ENCODE measurements around the gene NEURL1. TPM values are rescaled to one million over a fixed set of nuclear protein-coding genes. Genes with fewer than 3 reads are reported as not detected.

The NEURL1 gene
- polyA plus RNA-seq, 1 experiment, result 0.58 TPM

GRCh38 chr10:103504181-103504783 is 10.8 kb downstream of the NEURL1 start:
- POLR2A ChIA-PET, result no interaction called here
- Histone ChIP-seq H3K36me3 (ENCODE audit: control insufficient read depth, insufficient read depth, low read length) (no peaks in the 10 kb centered on the region), H3K27me3 (ENCODE audit: control insufficient read depth, insufficient read depth, low read length) (peaks cover 45% of the 10 kb centered on the region), H3K4me3 (ENCODE audit: low read depth, low read length) (no peak overlapping the region)
- CTCF ChIA-PET, result interaction anchor here (1.1 to 1.6 kb wide), 3 partner anchors 10 to 13 kb away, joined by 3 to 5 read pairs (median 4); no protein-coding TSS in a partner anchor
- TF ChIP-seq, protein P1, sequence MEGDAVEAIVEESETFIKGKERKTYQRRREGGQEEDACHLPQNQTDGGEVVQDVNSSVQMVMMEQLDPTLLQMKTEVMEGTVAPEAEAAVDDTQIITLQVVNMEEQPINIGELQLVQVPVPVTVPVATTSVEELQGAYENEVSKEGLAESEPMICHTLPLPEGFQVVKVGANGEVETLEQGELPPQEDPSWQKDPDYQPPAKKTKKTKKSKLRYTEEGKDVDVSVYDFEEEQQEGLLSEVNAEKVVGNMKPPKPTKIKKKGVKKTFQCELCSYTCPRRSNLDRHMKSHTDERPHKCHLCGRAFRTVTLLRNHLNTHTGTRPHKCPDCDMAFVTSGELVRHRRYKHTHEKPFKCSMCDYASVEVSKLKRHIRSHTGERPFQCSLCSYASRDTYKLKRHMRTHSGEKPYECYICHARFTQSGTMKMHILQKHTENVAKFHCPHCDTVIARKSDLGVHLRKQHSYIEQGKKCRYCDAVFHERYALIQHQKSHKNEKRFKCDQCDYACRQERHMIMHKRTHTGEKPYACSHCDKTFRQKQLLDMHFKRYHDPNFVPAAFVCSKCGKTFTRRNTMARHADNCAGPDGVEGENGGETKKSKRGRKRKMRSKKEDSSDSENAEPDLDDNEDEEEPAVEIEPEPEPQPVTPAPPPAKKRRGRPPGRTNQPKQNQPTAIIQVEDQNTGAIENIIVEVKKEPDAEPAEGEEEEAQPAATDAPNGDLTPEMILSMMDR (IDR thresholded peaks at IDR 0.05; ENCODE audit: insufficient read depth, low read depth, low read length), result no peak
- DNase-seq (ENCODE audit: low read depth), result no peak

DNA sequence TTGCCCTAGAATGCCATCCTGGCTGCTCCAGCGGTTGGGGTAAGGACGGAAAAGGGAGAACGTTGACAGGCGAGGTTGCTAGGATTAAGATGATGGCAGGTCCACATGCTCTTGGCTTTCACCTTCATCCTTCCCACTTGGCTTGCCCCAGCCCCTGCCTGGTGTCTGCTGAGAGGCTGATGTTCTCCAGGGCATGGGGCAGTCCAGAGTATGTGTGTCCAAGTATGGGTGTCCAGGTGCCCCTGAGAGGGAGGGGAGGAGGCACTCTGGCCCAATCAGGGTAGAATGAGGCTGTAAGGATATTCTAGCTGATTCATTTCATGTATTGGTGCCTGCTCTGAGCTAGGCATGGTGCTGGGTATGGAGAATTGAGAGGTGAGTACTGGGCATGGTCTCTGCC is 12.6 kb downstream of the NEURL1 start:
- peaks cover 45% of the 10 kb centered on the region for H3K27me3 ChIP-seq (ENCODE audit: control insufficient read depth, insufficient read depth, low read length)
- H3K4me3 ChIP-seq (ENCODE audit: low read depth, low read length), result no peak overlapping the region
- ChIA-PET CTCF (interaction anchor here (0.6 kb wide), 1 partner anchor 110 kb away, joined by 3 read pairs; the partner anchor contains the start of gene ATP5MK), POLR2A (no interaction called here)
- H3K36me3 ChIP-seq (ENCODE audit: control insufficient read depth, insufficient read depth, low read length), result no peaks in the 10 kb centered on the region
- TF ChIP-seq, protein P1 (IDR thresholded peaks at IDR 0.05; ENCODE audit: insufficient read depth, low read depth, low read length), result no peak
- DNase-seq (ENCODE audit: low read depth), result no peak

DNA sequence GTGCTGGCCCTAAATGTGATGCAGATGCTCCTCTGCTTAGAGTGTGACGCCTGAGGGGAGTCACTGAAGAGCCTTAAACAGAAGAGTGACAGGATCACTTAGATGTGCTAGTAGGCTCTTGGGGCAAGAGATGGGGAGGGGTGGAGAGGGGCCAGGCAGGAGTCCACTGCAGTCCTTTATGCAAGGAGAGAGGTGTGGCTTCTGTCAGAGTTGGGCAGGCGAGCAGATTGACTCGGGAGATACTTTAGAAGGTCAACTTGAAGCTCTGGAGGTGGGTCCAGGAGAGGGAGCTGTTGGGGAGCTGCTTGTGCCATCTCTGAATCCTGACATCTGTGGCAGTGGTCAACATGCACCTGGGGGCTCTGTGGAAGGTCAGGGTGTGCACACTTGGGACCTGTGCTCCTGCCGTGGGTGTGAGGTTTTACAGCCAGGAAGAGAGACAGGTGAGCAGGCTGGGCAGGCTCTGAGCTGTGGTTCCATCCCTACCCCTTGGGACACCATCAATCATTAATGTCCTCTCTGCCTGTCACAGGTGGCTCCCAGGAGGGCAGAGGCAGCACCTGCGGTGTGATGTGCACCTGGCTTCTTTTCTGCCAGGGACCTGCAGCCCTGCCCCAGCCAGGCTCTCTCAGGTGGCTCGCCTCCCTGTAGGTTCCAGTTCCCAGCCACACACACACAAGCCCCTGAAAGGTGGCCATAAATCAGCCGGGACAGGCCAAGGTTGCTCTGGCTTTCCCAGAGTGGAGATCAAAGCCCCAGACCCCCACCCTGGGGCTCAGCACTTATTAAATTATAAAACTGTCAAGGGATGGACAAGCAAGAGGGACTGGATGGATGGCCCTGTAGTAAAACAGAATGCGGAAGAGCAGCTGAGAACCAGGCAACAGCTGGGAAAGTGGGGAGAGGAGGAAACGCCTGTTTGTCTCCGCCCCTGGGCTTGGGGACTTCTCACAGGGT is 14.0 kb downstream of the NEURL1 start:
- Histone ChIP-seq H3K4me3 (ENCODE audit: low read depth, low read length) (no peak overlapping the region), H3K36me3 (ENCODE audit: control insufficient read depth, insufficient read depth, low read length) (no peaks in the 10 kb centered on the region), H3K27me3 (ENCODE audit: control insufficient read depth, insufficient read depth, low read length) (peaks cover 42% of the 10 kb centered on the region)
- no peak for DNase-seq (ENCODE audit: low read depth)
- ChIA-PET CTCF (interaction anchor here (1.0 kb wide), 1 partner anchor 57 kb away, joined by 3 read pairs; no protein-coding TSS in a partner anchor), POLR2A (no interaction called here)
- TF ChIP-seq, protein P1 (IDR thresholded peaks at IDR 0.05; ENCODE audit: insufficient read depth, low read depth, low read length), result no peak

DNA sequence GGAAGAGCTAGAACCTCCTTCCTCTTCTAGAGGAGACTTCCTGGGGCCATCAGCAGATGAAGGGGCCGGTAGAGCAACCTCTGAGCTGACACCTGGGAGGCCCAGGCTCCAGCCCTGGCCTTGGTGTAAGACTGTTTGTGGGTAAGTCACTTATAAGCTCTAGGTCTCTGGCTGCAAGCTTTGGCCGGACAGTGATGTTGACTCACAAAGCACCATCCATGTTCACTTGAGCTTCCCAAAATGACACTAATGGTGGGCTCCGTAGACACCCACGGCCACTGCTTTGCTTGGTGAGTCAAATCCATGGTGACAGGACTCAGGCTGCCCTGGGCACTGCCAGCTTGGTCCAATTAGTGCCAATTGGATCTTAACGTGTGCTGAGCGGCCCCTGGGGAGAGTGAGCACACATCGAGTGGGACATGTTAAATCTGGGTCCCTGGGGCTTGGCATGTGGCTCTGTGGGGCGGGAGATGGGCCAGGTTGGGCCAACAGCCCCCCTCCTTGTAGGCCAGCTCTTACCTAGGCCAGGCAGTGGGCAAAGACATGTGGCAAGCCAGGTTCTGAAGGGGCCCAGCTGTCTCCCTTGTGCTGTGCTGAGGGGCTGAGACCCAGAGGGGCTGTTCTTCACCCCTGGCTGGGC is 16.7 kb downstream of the NEURL1 start:
- ChIA-PET CTCF (interaction anchor here (0.6 to 2.2 kb wide), 2 partner anchors 32 to 47 kb away, joined by 3 to 5 read pairs; no protein-coding TSS in a partner anchor), POLR2A (no interaction called here)
- Histone ChIP-seq H3K4me3 (ENCODE audit: low read depth, low read length) (no peak overlapping the region), H3K27me3 (ENCODE audit: control insufficient read depth, insufficient read depth, low read length) (peaks cover 37% of the 10 kb centered on the region), H3K36me3 (ENCODE audit: control insufficient read depth, insufficient read depth, low read length) (no peaks in the 10 kb centered on the region)
- TF ChIP-seq, protein P1 (IDR thresholded peaks at IDR 0.05; ENCODE audit: insufficient read depth, low read depth, low read length), result no peak
- DNase-seq (ENCODE audit: low read depth), result no peak
